GM18909 (cell line): Measurements from ENCODE around the gene KLHL36.
"Not testable (repeated sequence)": the region's sequence is repeated elsewhere in the genome, so short reads cannot be mapped to it uniquely, and the experiment has no call there.

Experiments
- ATAC-seq: cut with Tn5 transposase; IDR thresholded peaks from one replicate; pipeline ENCODE4 v1.9.1; 2021; ENCODE audit warnings: mild to moderate bottlenecking; ENCODE audit not compliant: unreplicated experiment, poor library complexity

KLHL36 gene

DNA sequence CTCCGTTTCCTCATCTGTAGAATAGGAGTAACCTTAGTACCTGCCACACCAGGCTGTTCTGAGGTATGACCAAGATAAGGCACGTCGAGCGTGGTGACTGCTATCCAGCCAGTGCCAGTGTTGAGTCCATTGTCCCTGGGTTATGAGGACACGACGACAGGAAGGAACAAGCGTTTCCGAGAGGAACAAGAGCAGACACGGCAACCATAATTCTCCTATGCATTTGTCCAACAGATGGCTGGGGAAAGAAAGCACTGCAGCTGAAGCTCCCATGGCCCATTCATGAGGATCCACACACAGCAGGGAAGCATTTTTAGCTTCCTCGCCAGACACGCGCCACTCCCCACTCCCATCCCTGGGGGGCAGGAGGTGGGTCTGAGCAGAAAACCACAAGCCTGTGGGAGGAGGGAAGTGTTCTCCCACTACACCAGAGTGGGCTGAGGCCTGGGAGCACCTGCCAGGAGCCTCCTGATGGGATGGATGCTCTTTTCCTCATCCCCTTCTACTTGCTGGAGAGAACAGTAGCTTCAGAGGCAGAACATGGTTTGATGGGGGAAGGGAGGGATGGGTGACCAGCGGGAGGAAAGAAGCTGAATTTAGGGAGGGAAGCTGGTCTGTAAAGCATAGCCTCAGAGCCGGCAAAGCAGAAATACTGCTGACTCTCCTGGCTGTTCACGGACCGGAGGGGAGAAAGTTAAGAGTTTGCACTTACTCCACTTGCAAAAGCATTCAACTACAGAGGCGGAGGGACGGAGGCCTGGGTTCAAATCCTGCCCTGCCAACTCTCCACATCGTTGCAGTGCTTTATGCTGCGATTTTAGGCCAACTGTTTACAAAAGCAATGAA is 33.1 kb upstream of the KLHL36 start:
- ATAC-seq: no peak

DNA sequence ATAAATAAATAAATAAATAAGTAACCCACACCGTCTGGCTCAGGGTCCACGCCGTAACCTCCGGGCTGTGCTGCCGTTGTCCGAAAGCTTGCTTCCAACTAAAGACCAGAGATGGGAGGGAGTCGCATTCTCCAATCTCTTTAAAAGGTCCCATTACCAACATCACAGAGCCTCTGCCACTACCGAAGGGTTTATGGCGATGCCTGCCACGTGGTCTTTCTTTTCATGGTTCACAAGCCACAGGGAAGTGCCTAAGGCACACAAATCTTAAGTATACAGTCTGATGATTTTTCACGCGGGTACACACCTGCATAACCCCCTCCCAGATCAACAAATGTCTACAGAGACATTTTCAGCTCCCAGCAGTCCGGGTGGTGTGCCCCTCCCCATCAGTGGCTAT is 31.8 kb upstream of the KLHL36 start:
- no peak for ATAC-seq

DNA sequence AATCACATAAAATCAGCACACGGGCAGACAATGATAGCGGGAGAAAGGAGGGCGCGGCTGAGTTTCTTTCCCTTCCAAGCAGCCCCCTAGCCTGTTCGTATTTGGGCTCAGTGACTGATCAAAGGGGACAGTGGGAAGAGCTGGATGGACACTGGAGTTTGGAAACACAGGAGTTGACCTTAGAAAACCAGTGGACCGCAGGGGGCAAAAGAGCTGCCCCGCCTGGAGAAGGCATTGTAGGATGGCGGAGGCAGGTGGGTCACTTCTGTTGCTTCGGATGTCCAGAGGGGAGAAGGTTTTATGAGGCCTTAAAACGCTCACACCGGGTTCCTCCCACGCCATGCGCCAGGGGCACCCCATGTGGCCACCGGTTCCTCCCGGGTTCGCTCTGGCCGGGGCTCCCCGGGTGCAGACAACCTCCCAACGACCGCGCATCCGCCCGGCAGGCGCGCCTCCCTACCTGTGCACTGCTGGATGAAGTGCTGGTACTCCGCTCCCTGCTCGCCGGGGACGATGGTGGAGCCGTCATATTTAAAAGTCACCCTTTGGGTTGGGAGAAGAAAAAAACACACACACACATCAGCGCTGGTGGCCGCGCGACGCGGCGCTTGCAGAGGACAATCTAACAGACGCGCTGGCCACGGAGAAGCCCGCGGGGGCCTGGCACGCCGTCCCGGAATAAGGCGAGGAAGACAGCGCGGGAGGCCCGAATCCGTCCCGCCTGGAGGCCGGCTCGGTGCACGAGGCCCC is 31.1 kb upstream of the KLHL36 start:
- ATAC-seq: peak; percentile 39

DNA sequence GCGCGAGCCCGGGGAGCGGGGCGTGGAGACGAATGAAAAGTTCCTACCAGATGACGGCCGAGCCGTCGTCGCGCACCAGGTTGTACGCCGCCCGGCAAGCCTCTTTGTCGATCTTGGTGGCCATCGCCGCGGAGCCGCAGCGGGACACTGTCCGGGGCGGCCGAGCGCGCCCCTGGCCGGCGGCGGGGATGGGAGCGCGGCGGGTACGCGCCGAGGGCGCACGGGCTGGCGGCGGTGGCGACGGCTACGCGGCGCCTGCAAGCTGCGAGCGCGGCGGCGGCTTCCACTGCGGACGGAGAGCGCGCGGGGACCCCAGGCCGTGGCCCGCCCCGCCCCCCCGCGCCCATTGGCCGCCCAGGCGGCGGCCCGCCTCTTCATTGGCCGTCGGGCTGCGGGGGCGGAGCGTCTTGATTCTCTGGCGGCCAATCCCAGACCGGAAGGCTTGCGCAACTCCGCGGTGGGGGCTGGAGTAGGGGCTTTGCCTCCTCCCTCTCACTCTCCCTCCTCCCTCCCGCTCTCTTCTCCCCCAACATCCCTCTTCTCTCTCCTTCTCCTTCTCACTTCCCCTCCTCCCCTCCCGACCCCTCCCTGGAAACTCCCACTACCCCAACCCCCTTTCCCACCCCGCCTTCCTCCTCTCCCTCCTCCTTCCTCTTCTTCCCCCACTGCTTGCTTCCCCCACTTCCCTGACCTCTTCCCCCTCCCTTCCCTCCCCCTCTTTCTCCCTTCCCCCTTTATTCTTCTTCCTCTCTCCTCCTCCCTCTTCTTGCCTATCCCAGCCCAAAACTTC is 30.3 kb upstream of the KLHL36 start, which contains the start of gene COTL1:
Gene COTL1 (minus strand): TSS at position 288 of the 790 bp plus-strand sequence. CDS start 164 bp downstream, at position 124.
- ATAC-seq: peak; percentile 84

DNA sequence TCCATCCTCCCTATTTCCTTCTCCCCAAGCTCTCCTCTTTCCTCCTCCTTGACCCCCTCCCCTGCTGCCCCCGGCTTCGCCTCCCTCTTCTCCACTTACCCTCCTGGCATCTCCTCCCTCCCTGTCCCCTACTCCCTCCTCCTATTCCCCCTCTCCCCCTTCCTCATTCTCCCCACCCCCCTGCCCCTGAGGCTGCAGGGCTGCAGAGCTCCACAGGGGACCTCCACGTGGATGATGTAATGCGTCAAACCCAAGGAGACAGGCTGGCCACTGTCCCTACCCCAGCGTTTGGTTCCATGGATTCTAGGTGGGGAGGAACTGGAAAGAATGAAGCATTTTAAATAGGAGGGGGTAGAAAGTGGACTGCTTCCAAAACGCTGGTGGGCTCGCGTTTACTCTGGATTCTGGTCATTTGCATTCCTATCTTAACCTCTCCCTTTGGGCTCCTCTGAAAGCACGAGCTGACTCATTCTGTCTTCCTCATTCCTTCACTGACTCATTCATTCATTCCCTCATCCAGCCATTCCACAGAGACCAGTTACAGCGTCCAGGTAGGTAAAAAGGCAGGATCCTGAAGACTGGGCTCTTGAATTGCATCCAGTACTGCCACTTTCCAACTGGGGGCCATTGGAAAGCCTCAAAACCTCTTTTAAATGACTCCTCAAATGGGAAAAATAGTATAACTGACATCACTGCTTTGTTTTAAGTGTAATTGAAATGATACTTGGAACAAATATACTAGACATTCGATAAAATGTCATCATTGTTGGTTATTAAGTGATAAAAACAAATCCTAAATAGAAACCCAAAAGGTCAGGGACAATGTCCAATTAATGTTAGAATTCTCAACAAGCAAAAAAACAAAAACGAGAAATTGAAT is 29.5 kb upstream of the KLHL36 start:
- ATAC-seq: no peak

DNA sequence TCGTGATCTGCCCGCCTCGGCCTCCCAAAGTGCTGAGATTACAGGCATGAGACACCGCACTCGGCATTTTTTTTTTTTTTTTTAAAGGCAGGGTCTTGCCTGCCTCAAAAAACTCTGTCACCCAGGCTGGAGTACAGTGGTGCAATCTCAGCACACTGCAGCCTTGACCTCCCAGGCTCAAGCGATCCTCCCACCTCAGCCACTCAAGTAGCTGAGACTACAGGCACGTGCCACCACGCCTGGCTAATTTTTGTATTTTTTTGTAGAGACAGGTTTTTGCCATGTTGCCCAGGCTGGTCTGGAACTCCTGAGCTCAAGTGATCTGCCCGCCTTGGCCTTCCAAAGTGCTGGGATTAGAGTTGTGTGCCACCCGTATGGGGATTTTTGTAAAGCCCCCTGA is 27.4 kb upstream of the KLHL36 start:
- not testable (repeated sequence) for ATAC-seq

DNA sequence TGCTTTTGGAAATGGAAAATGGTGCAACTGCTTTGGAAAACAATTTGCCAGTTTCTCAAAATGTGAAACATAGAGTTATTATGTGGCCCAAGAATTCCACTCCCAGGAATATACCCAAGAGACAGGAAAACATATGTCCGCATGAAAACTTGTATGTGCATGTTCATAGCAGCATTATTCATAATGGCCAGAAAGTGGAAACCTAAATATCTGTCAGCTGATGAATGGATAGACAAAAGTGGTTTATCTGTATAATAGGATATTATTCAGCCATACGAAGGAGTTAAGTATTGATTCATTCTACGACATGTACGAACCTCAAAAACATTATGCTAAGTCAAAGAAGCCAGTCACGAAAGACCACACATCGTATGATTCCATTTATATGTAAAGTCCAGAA is 22.8 kb upstream of the KLHL36 start:
- ATAC-seq: no peak

DNA sequence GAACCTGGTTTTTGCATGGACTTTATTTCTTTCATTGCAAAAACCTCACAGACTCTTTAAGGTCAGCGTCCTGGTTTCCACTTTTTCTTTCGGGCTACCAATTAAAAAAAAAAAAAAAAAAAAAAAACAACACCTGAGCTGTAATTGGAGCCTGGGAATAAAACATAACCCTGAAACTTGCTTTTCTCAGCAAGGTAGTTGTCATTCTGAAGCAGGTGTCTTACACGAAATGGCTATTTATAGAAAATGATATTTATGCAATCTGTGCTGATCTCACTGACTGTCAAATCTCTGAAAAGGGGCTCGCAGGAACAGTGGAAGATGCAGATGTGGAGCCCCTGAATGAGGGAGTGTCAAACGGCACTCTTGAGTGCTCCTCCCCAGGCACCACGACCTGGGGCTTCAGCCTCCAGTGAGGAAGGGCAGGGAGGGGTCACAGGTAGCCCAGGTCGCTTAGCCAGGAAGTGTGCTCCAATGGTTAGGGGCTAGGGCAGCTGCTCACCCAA is 20.0 kb upstream of the KLHL36 start:
- ATAC-seq: no peak

DNA sequence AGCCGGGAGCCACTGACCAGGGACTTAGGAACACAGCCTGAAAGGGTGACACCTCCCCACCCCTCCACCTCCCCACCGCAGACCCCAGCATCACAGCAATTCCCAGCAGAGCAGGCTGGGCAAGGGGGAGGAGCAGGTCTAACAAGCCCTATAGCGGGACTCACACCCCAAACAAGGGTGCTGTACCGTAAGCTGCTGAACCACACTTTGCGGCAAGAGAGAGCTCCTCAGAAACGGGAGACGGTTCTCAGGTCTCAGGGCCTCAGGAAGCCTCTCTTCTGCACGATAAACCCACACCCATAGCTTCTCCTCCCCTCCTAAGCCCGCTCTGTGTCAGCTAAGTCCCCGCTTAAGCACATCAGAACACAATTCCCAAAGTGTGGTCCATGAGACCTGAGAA is 18.7 kb upstream of the KLHL36 start:
- no peak for ATAC-seq

DNA sequence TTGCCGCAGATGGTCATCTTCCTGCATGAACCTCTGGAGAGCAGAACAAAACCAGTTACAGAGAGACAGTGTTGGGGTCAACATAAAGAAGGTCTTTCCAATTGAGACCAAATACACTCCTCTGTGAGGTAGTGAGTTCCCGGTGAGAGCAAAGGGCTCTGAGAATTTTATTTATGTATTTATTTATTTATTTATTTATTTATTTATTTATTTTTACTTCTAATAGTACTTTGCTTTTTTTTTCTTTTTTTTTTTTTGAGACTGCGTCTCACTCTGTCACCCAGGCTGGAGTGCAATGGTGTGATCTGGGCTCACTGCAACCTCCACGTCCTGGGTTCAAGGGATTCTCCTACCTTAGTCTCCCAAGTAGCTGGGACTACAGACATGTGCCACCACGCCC is 18.3 kb upstream of the KLHL36 start:
- no peak for ATAC-seq

DNA sequence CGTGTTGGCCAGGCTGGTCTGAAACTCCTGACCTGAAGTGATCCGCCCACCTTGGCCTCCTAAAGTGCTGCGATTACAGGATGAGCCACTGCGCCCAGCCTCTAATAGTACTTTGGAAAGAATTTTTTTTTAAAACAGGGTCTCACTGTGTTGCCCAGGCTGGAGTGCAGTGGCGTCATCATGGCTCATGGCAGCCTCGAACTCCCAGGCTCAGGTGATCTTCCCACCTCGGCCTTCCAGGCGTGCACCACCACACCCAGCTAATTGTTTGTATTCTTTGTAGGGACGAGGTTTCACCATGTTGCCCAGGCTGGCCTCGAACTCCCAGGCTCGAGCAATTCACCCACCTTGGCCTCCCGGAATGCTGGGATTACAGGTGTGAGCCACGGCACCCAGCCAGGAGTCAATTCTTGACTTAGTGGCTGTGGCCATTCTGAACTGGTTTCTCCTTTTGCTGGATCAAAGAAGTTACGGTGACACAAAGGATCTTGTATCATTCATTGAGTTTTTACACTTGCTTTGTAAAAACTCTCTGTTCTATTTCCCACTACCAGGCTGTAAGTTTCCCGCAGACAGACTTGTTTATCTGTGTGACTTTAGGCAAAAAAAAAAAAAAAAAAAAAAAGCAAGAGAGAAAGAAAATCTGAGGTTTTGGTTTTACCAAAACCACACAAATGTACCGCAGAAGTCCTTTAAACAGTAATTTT is 17.7 kb upstream of the KLHL36 start:
- no peak for ATAC-seq

DNA sequence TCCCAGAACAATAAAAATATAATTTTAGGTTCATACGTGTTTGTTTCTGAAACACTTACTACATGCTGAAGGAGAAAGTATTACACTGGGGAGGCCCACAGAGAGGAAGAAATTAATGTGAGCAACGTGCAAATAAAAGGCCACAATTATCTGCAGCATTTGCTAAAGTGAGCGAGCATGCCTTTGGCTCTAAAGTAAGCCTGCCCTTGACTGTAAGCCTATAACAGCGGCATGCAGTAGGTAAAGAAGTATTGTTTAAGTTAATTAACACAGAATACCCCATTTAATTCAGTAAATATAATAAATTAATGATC is 17.2 kb upstream of the KLHL36 start:
- ATAC-seq: no peak

DNA sequence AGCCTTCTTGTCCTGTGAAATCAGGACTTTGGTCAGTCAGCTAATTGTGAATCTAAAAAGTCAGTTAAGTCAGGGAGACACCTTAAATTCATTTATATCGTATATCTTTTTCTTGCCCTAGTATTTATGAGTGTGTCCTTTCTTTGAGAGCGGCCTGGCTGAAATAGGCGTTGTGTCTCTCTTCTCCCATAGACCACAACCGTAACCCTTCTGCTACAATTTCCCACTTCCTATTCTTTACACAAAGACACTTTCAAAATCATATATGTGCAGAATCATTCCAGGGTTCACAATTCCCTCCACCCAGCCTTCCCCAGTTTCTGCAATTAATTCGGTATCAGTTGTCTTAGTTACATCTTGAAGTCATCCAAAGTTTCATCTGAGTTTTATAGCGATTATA is 16.4 kb upstream of the KLHL36 start:
- ATAC-seq: no peak

DNA sequence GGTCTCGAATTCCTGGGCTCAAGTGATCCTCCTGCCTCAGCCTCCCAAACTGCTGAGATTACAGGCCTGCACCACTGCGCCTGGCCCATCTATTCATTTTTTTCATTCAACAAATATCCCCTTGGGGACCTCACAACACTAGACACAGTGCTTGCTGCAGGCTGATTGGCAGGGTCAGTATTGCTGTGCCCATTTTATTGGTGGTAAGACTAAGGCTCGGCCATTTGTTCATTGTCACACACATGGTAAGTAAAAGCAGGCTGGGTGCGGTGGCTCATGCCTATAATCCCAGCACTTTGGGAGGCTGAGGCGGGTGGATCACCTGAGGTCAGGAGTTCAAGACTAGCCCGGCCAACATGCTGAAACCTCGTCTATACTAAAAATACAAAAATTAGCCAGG is 15.4 kb upstream of the KLHL36 start:
- ATAC-seq: not testable (repeated sequence)

DNA sequence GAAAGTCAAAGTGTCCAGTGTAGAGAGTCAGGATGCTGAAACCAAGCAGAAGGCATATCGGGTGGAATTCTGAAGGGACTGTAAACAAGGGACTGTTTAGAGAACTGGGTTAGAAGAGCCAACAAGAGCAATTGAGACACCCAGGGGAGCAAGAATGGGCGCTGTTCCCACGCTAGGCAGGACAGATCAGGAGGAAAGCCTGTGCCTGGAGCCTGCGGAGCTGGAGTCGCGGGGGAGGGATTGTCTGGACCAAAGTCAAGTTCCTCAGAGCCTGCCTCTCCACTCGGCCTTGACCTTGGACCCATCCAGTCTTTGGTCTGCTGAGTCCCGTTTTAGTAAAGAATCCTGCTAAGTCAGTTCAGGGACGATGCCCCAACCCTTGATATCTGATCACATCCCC is 14.7 kb upstream of the KLHL36 start:
- no peak for ATAC-seq

DNA sequence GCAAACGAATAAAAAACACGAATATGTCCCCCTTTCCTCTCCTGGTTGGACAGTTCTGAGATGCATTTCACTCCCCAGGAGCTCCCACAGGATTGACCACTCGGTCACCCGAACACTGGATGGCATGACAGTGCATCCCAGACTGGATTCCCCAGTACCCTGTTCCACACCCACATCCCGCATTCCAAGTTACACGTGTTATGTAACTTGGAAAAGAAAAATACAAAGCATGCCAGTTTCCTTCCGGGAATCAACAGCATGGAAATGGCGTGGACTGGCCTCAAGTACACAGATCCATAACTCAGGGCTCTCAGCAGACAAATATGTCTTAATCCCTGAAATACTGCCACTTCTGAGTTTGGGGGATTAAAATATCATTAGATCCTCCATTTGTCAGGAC is 12.6 kb upstream of the KLHL36 start:
- no peak for ATAC-seq

DNA sequence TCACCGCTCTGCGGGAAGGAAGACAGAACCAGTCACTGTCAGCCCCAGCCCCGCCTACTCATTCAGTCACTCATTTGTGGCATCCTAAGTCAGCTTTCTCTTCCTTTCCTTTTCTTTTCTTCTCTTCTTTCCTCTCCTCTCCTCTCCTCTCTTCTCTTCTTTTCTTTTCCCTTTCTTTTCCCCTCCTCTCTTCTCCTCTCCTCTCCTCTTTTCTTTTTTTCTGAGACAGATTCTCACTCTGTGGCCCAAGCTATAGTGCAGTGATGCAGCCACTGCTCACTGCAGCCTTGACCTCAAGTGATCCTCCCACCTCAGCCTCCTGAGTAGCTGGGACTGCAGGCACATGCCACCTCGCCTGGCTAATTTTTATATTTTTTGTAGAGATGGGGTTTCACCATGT is 10.6 kb upstream of the KLHL36 start:
- no peak for ATAC-seq

DNA sequence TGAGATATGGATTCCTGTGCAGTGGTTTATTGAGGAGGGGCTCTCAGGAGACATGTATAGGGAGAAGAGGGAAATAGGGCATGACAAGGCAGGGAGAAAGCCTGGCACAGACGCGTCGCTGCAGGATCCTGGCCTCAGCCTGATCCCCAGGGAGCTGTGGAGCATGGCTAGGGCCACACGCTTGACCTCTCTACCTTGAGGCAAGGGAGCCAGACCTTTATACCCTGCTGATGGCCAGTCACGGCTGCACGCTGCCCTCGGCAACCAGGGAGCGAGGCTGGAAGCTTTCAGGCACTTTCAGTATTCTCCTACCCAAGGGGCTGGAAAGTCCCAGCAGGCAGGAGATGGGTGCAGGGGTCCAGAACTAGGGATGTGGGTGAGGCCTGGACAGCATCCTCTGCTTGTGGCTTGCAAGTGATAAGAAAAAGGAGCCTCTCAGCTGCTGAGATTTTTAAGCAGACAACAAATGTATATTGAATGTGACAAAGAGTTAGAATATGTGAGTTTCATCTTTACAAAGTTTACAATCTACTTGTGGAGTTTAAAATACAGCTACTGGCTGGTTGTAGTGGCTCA is 10.0 kb upstream of the KLHL36 start:
- ATAC-seq: no peak

DNA sequence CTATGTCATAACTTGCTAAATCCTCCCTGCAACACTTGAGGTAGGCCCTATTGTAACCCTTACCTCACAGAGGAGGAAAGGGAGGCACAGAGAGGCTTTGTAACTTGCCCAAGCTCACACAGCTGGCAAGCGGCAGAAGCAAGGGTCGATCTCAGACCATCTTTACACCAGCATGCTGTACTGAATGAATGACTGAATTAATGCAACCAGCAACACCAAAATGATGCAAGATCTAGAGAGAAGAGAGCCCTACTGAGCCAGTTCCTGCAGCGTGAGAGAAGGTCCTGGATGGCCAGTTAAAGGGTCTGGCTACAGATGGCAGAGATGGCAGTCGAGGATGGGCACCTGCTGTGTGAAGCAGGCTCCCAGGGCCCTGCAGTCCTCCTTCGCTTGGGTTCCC is 8.2 kb upstream of the KLHL36 start:
- ATAC-seq: no peak
